CD14-positive monocyte (primary cell): ENCODE measurements around the gene KSR1. TPM values are rescaled to one million over a fixed set of nuclear protein-coding genes. Genes with fewer than 3 reads are reported as not detected.

Experiments
- DNase-seq, 3 donors: peaks; one replicate each; pipeline ENCODE4 v3.0.0-alpha.2; 2011 to 2022
- H2AFZ ChIP-seq: 2 replicates; pipeline ENCODE4 v1.6.0; 2012; ENCODE audit warnings: mild to moderate bottlenecking, low read depth, low read length, inconsistent platforms; ENCODE audit not compliant: insufficient read depth, poor library complexity, severe bottlenecking
- H3K27ac ChIP-seq, 2 donors: 1 replicate in 1 of 2; 2 replicates in 1 of 2; pipeline ENCODE4 v1.5.1; 2012 to 2013; ENCODE audit warnings: low read length in 2 of 2, control low read depth in 1 of 2, inconsistent platforms in 1 of 2, low read depth in 1 of 2, mild to moderate bottlenecking in 1 of 2
- H3K27me3 ChIP-seq, 2 donors: one replicate each; pipeline versions ENCODE4 v1.6.0 to v1.6.1; 2011 to 2013; ENCODE audit warnings: low read length in 2 of 2; ENCODE audit not compliant: control insufficient read depth in 2 of 2, insufficient read depth in 2 of 2
- H3K36me3 ChIP-seq, 2 donors: replicated peaks in 1 of 2; 1 replicate in 1 of 2; 2 replicates in 1 of 2; pipeline versions ENCODE4 v1.5.1 to v1.6.1; 2012 to 2013; ENCODE audit warnings: low read length in 2 of 2, control low read depth in 1 of 2, inconsistent platforms in 1 of 2, mild to moderate bottlenecking in 1 of 2; ENCODE audit not compliant: insufficient read depth in 2 of 2, control insufficient read depth in 1 of 2
- H3K4me1 ChIP-seq, 2 donors: 1 replicate in 1 of 2; 2 replicates in 1 of 2; pipeline versions ENCODE4 v1.5.1 to v1.6.1; 2012 to 2013; ENCODE audit warnings: low read length in 2 of 2, control low read depth in 1 of 2, inconsistent platforms in 1 of 2, mild to moderate bottlenecking in 1 of 2, moderate library complexity in 1 of 2; ENCODE audit not compliant: insufficient read depth in 2 of 2, control insufficient read depth in 1 of 2
- H3K4me2 ChIP-seq: replicated peaks from 2 replicates; pipeline ENCODE3; 2012; ENCODE audit warnings: low read length, moderate library complexity, mild to moderate bottlenecking; ENCODE audit not compliant: poor library complexity, severe bottlenecking; ENCODE audit errors: extremely low read depth
- H3K4me3 ChIP-seq, 3 experiments: fragments of 200-600 bp in 1 of 3; sonication (generic) in 1 of 3; replicated peaks in 1 of 3; 1 replicate in 2 of 3; 2 replicates in 1 of 3; pipeline ENCODE4 v1.5.1; 2011 to 2013; ENCODE audit warnings: low read length in 3 of 3, mild to moderate bottlenecking in 3 of 3, control low read depth in 2 of 3, low read depth in 2 of 3, inconsistent platforms in 1 of 3, moderate library complexity in 1 of 3
- H3K79me2 ChIP-seq: 2 replicates; pipeline ENCODE4 v1.6.0; 2012; ENCODE audit warnings: mild to moderate bottlenecking, control low read depth, inconsistent platforms, low read length, moderate library complexity; ENCODE audit not compliant: insufficient read depth
- H3K9ac ChIP-seq: 2 replicates; pipeline ENCODE4 v1.6.0; 2017; ENCODE audit warnings: low read length, mild to moderate bottlenecking; ENCODE audit not compliant: insufficient read depth, poor library complexity, severe bottlenecking
- H3K9me3 ChIP-seq, 2 donors: replicated peaks in 1 of 2; 1 replicate in 1 of 2; 2 replicates in 1 of 2; pipeline versions ENCODE4 v1.5.1 to v1.6.1; 2012 to 2013; ENCODE audit warnings: low read length in 2 of 2, control low read depth in 1 of 2; ENCODE audit not compliant: control insufficient read depth in 1 of 2, insufficient read depth in 1 of 2
- H4K20me1 ChIP-seq: 2 replicates; pipeline ENCODE4 v1.6.0; 2012; ENCODE audit warnings: mild to moderate bottlenecking, low read length, control low read depth, moderate library complexity; ENCODE audit not compliant: insufficient read depth
- H3K27ac Mint-ChIP-seq, 7 donors: one replicate each; pipeline ENCODE4 v1.8.0; 2020; ENCODE audit warnings: mild to moderate bottlenecking in 7 of 7, mixed read lengths in 7 of 7, moderate library complexity in 6 of 7, inconsistent platforms in 2 of 7
- H3K27me3 Mint-ChIP-seq, 3 donors: one replicate each; pipeline ENCODE4 v1.8.0; 2021 to 2022; ENCODE audit warnings: low read depth in 3 of 3, mild to moderate bottlenecking in 3 of 3, mixed read lengths in 3 of 3, moderate library complexity in 3 of 3, inconsistent platforms in 1 of 3
- H3K36me3 Mint-ChIP-seq, 2 donors: one replicate each; pipeline ENCODE4 v1.8.0; 2020; ENCODE audit warnings: mixed read lengths in 2 of 2, inconsistent platforms in 1 of 2, mild to moderate bottlenecking in 1 of 2
- H3K4me1 Mint-ChIP-seq: one replicate; pipeline ENCODE4 v1.8.0; 2020; ENCODE audit warnings: mild to moderate bottlenecking, mixed read lengths
- H3K4me3 Mint-ChIP-seq, 2 donors: one replicate each; pipeline ENCODE4 v1.8.0; 2020; ENCODE audit warnings: mild to moderate bottlenecking in 2 of 2, mixed read lengths in 2 of 2, moderate library complexity in 1 of 2
- H3K9me3 Mint-ChIP-seq, 7 donors: one replicate each; pipeline ENCODE4 v1.8.0; 2020 to 2022; ENCODE audit warnings: mixed read lengths in 7 of 7, mild to moderate bottlenecking in 6 of 7, moderate library complexity in 6 of 7, inconsistent platforms in 2 of 7
- WGBS: methylation state at CpG from one replicate; pipeline ENCODE4 v1.1.5; 2013; ENCODE audit warnings: missing lambda C conversion rate; ENCODE audit not compliant: insufficient coverage; 5-methylcytosine and 5-hydroxymethylcytosine counted together
- intact Hi-C, 2 donors: fragments of 100-400 bp; cut with micrococcal nuclease; formaldehyde crosslinking; loops; one replicate each; pipeline versions ENCODE4 v1.15.0 to v1.15.1; 2023
- polyA plus RNA-seq, 3 donors: library from polyadenylated mRNA; depleted of rRNA in 1 of 3; unstranded in 2 of 3; stranded (reverse) in 1 of 3; fragments of 300-500 nt in 2 of 3; fragments of >200 nt in 1 of 3; fragmentation: Illumina TruSeq in 2 of 3; gene quantifications; 1 replicate in 2 of 3; 2 replicates in 1 of 3; pipeline ENCODE4 v1.2.3, GENCODE V29; 2012 to 2021
- TF ChIP-seq, protein P1 (sequence below): fragments of 200-600 bp; IDR thresholded peaks from one replicate; pipeline ENCODE4 v1.8.0; 2022; ENCODE audit warnings: antibody characterized with exemption, mild to moderate bottlenecking

The KSR1 gene
- polyA plus RNA-seq, 3 donors: 1.2 to 111 (median 4.2) TPM

DNA sequence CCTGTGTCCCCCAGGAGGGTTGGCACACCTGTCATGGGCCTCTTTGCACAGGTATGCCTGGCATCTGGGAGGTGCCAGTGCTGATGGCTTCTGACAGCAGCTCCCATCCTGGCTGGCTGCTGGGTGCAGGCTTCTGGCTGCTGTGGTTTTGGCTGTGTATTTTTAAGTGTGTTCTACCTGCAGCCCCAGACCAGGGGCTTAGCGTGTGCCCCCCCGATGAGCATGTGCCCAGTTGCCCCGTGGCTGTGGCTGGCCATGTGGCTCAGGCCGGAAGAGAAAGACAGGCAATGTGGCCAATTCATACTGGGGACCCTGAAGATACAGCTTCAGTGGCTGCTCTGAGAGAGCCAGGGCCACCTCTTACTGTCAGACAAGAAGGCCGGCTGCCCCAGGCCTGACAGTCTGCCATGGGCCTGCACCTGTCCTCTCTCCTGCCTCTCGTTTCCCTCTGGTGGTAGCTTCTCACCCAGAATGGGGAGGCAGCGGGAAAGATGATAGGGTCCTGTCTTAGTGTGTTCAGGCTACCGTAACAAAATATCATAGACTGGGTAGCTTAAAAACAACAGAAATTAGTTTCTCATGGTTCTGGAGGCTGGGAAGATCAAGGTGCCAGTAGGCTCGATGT, 137.1 kb downstream of the KSR1 start:
- no peak for DNase-seq
- H3K4me3 ChIP-seq: no peak overlapping the region
- H3K36me3 Mint-ChIP-seq: peaks cover 89 to 96% of the 10 kb centered on the region in 2 donors

DNA sequence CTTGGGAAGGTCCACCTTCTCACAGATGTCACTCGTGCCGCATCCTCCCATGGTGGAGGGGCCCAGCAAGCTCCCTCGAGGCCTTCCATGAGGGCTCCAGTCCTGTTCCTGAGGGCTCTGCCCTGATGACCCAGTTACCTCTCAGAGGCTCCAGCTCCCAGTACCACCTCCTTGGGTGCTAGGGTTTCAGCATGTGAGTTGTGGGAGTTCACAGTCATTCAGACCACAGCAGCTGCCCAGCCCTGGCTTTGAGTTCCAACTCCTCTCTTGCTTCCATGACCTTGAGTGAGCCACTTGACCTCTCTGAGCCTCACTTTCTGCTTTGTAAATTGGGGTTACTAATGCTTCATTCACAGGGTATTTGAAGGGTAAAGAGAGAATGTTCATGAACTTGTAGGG, 137.6 kb downstream of the KSR1 start:
- H3K4me1 ChIP-seq: no peaks in the 10 kb centered on the region
- peaks cover 4% of the 10 kb centered on the region for H4K20me1 ChIP-seq
- H3K27me3 ChIP-seq: no peaks in the 10 kb centered on the region
- WGBS: 100% methylated on average over 3 of the region's 3 CpGs
- Mint-ChIP-seq H3K27me3 (peaks cover 0 to 1% (median 0%) of the 10 kb centered on the region in 3 donors), H3K4me3 (no peak overlapping the region), H3K9me3 (no peaks in the 10 kb centered on the region), H3K36me3 (peaks cover 89 to 96% of the 10 kb centered on the region in 2 donors), H3K4me1 (no peaks in the 10 kb centered on the region), H3K27ac (no peak overlapping the region)
- H3K4me3 ChIP-seq: no peak overlapping the region
- no peaks in the 10 kb centered on the region for H3K9me3 ChIP-seq
- no peak overlapping the region for H3K27ac ChIP-seq
- peaks cover 74 to 100% of the 10 kb centered on the region in 2 donors for H3K36me3 ChIP-seq
- TF ChIP-seq, protein P1, sequence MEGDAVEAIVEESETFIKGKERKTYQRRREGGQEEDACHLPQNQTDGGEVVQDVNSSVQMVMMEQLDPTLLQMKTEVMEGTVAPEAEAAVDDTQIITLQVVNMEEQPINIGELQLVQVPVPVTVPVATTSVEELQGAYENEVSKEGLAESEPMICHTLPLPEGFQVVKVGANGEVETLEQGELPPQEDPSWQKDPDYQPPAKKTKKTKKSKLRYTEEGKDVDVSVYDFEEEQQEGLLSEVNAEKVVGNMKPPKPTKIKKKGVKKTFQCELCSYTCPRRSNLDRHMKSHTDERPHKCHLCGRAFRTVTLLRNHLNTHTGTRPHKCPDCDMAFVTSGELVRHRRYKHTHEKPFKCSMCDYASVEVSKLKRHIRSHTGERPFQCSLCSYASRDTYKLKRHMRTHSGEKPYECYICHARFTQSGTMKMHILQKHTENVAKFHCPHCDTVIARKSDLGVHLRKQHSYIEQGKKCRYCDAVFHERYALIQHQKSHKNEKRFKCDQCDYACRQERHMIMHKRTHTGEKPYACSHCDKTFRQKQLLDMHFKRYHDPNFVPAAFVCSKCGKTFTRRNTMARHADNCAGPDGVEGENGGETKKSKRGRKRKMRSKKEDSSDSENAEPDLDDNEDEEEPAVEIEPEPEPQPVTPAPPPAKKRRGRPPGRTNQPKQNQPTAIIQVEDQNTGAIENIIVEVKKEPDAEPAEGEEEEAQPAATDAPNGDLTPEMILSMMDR: no peak
- intact Hi-C loops: no loop called here
- no peak overlapping the region for H3K9ac ChIP-seq
- H3K4me2 ChIP-seq: no peak overlapping the region
- no peak for DNase-seq
- H2AFZ ChIP-seq: no peak overlapping the region
- no peaks in the 10 kb centered on the region for H3K79me2 ChIP-seq

More for the DNA sequence above, 137.1 kb downstream of the KSR1 start:
- Histone ChIP-seq H3K36me3 (peaks cover 74 to 100% of the 10 kb centered on the region in 2 donors), H3K79me2 (no peaks in the 10 kb centered on the region), H2AFZ (no peak overlapping the region), H3K4me2 (no peak overlapping the region), H3K9me3 (no peaks in the 10 kb centered on the region), H3K4me1 (no peaks in the 10 kb centered on the region), H3K9ac (no peak overlapping the region), H3K27ac (no peak overlapping the region), H3K27me3 (no peaks in the 10 kb centered on the region), H4K20me1 (peaks cover 6% of the 10 kb centered on the region)
- H3K27ac Mint-ChIP-seq: no peak overlapping the region
- H3K4me3 Mint-ChIP-seq: no peak overlapping the region
- TF ChIP-seq, protein P1: no peak
- no peaks in the 10 kb centered on the region for H3K9me3 Mint-ChIP-seq
- peaks cover 0 to 1% (median 0%) of the 10 kb centered on the region in 3 donors for H3K27me3 Mint-ChIP-seq
- WGBS: 100% methylated on average over 8 of the region's 9 CpGs
- intact Hi-C loops: no loop called here
- no peaks in the 10 kb centered on the region for H3K4me1 Mint-ChIP-seq
